ENCODE data around the gene CLDN11. TPM values are rescaled to one million over a fixed set of nuclear protein-coding genes. Genes with fewer than 3 reads are reported as not detected.

The CLDN11 gene
- total RNA-seq, 1 experiment from 2014 or later: 0.22 TPM

GRCh38 chr3:170429050-170429449 lies 10.4 kb downstream of the CLDN11 start:
- no peak overlapping the region for H3K4me3 ChIP-seq (replicated peaks in 1 of 2; ENCODE audit: low read depth in 1 of 2, low read length in 2 of 2)
- peak; percentile 12 for DNase-seq (ENCODE audit: low read depth, low spot score)
- H3K9ac ChIP-seq (ENCODE audit: low read length): no peak overlapping the region
- no peak for TF ChIP-seq RAD21 (IDR thresholded peaks at IDR 0.05; ENCODE audit: low read depth)
- no peak for TF ChIP-seq ZFX (IDR thresholded peaks at IDR 0.05)
- no peak for TF ChIP-seq SP1 (IDR thresholded peaks at IDR 0.05; ENCODE audit: low read depth)
- no peak for TF ChIP-seq CBX3 (IDR thresholded peaks at IDR 0.05; ENCODE audit: low read depth)
- CTCF ChIA-PET: no interaction called here
- H3K4me2 ChIP-seq (ENCODE audit: low read length): peak overlapping the region; percentile 53
- no peak overlapping the region for H3K27ac ChIP-seq (ENCODE audit: low read depth, low read length)
- H3K79me2 ChIP-seq (ENCODE audit: insufficient read depth, low read length): no peaks in the 10 kb centered on the region
- no peak overlapping the region for H2AFZ ChIP-seq (ENCODE audit: low read depth, low read length, poor library complexity, severe bottlenecking)
- no TSS peak for BruUV-seq (replicated peaks)
- POLR2A ChIA-PET: no interaction called here
- H3K27me3 ChIP-seq (ENCODE audit: insufficient read depth, low read length): 0 out of 2 replicates have a peak, but pooled peaks cover 7% of the 10 kb centered on the region
- no peaks in the 10 kb centered on the region for H3K36me3 ChIP-seq (ENCODE audit: control insufficient read depth in 1 of 2, insufficient read depth in 2 of 2, low read length in 2 of 2)
- no peaks in the 10 kb centered on the region for H3K9me2 ChIP-seq (ENCODE audit: insufficient read depth)
- H3K4me1 ChIP-seq (ENCODE audit: control insufficient read depth in 1 of 2, insufficient read depth in 2 of 2, low read length in 2 of 2): peaks cover 7 to 13% of the 10 kb centered on the region in 2 experiments; a peak in 3 of 4 replicates
- RAD21 ChIA-PET (ENCODE audit: low non-redundant PET in 1 of 2, low total read pairs in 2 of 2, uncharacterized antibody in 2 of 2, unreplicated experiment in 2 of 2): no interaction called here
- intact Hi-C loops (cut with micrococcal nuclease): no loop called here
- H4K20me1 ChIP-seq (ENCODE audit: insufficient read depth): no peaks in the 10 kb centered on the region
- H3K9me3 ChIP-seq (ENCODE audit: control insufficient read depth in 1 of 2, insufficient read depth in 1 of 2, low read depth in 1 of 2, low read length in 2 of 2): no peaks in the 10 kb centered on the region
- ATAC-seq: peak; percentile 59; the same call in 1 of the 2 replicates

DNA sequence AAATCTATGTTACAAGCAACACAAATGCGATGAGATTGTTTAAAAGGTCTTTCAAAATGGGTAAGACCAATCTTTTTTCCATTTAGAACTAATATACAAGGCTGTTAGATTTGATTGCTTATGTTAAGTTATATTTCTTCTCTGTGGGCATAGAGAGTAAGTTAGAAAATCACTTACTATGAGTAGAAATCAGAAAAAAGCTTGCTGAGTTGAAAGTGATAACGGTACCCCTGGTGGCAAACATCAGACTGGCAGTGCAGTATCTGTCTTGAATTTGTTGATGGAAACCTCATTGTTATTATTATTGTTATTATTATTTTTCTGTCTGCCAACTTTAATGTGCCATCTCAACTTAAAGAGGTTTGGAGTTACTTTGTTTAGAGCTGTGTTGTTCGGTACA lies 12.4 kb downstream of the CLDN11 start:
- DNase-seq (ENCODE audit: low read depth, low spot score) (no peak), ATAC-seq (no peak)
- Histone ChIP-seq H4K20me1 (ENCODE audit: insufficient read depth) (no peaks in the 10 kb centered on the region), H3K4me3 (replicated peaks in 1 of 2; ENCODE audit: low read depth in 1 of 2, low read length in 2 of 2) (no peak overlapping the region), H2AFZ (ENCODE audit: low read depth, low read length, poor library complexity, severe bottlenecking) (no peak overlapping the region), H3K9me3 (ENCODE audit: control insufficient read depth in 1 of 2, insufficient read depth in 1 of 2, low read depth in 1 of 2, low read length in 2 of 2) (no peaks in the 10 kb centered on the region), H3K36me3 (ENCODE audit: control insufficient read depth in 1 of 2, insufficient read depth in 2 of 2, low read length in 2 of 2) (no peaks in the 10 kb centered on the region), H3K9me2 (ENCODE audit: insufficient read depth) (no peaks in the 10 kb centered on the region), H3K27me3 (ENCODE audit: insufficient read depth, low read length) (0 out of 2 replicates have a peak, but pooled peaks cover 7% of the 10 kb centered on the region), H3K9ac (ENCODE audit: low read length) (no peak overlapping the region), H3K79me2 (ENCODE audit: insufficient read depth, low read length) (no peaks in the 10 kb centered on the region), H3K4me1 (ENCODE audit: control insufficient read depth in 1 of 2, insufficient read depth in 2 of 2, low read length in 2 of 2) (peaks cover 7 to 13% of the 10 kb centered on the region in 2 experiments; a peak in 3 of 4 replicates), H3K4me2 (ENCODE audit: low read length) (no peak overlapping the region), H3K27ac (ENCODE audit: low read depth, low read length) (no peak overlapping the region)
- ChIA-PET RAD21 (ENCODE audit: low non-redundant PET in 1 of 2, low total read pairs in 2 of 2, uncharacterized antibody in 2 of 2, unreplicated experiment in 2 of 2) (no interaction called here), POLR2A (no interaction called here), CTCF (interaction anchor here (1.9 kb wide), 1 partner anchor 380 kb away, joined by 11 read pairs; no protein-coding TSS in a partner anchor)
- intact Hi-C loops (cut with micrococcal nuclease): no loop called here
- TF ChIP-seq, protein P1, sequence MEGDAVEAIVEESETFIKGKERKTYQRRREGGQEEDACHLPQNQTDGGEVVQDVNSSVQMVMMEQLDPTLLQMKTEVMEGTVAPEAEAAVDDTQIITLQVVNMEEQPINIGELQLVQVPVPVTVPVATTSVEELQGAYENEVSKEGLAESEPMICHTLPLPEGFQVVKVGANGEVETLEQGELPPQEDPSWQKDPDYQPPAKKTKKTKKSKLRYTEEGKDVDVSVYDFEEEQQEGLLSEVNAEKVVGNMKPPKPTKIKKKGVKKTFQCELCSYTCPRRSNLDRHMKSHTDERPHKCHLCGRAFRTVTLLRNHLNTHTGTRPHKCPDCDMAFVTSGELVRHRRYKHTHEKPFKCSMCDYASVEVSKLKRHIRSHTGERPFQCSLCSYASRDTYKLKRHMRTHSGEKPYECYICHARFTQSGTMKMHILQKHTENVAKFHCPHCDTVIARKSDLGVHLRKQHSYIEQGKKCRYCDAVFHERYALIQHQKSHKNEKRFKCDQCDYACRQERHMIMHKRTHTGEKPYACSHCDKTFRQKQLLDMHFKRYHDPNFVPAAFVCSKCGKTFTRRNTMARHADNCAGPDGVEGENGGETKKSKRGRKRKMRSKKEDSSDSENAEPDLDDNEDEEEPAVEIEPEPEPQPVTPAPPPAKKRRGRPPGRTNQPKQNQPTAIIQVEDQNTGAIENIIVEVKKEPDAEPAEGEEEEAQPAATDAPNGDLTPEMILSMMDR (IDR thresholded peaks at IDR 0.05 in 2 of 3, conservative IDR thresholded peaks at IDR 0.05 in 1 of 3; ENCODE audit: borderline replicate concordance in 1 of 3, insufficient read depth in 1 of 3, low read depth in 2 of 3, low read length in 2 of 3): peak in 2 of 3 experiments; percentile 28 to 42; a peak in 3 of 6 replicates
- no peak for TF ChIP-seq ZFX (IDR thresholded peaks at IDR 0.05)
- no TSS peak for BruUV-seq (replicated peaks)

Data from HCT116 (cell line).